K562 (cell line): ENCODE data around the gene RPL10A. TPM values are rescaled to one million over a fixed set of nuclear protein-coding genes. Genes with fewer than 3 reads are reported as not detected.

ENCODE experiments used
- ARID1B ChIP-seq: fragments of 450-650 bp; IDR thresholded peaks from 2 replicates; pipeline ENCODE4 v1.6.1; 2016; ENCODE audit warnings: antibody characterized with exemption, mild to moderate bottlenecking, inconsistent platforms
- C11orf30 ChIP-seq: fragments of 450-650 bp; IDR thresholded peaks from 2 replicates; pipeline ENCODE4 v1.6.1; 2016; ENCODE audit warnings: low read depth, mild to moderate bottlenecking
- CCNT2 ChIP-seq: IDR thresholded peaks from 2 replicates; pipeline ENCODE4 v1.6.1; 2011; ENCODE audit warnings: borderline replicate concordance, low read depth, mild to moderate bottlenecking, moderate library complexity, mixed read lengths, low read length; ENCODE audit not compliant: insufficient read length; ENCODE audit errors: extremely low read depth
- CREM ChIP-seq: IDR thresholded peaks from 2 replicates; pipeline ENCODE4 v1.6.1; 2014; ENCODE audit warnings: antibody characterized with exemption, low read depth
- DPF2 ChIP-seq: fragments of 450-650 bp; IDR thresholded peaks from 2 replicates; pipeline ENCODE4 v1.6.1; 2016
- ELF4 ChIP-seq: fragments of 450-650 bp; formaldehyde crosslinking; IDR thresholded peaks from 2 replicates; pipeline ENCODE4 v1.4.0; 2022; ENCODE audit warnings: missing genetic modification characterization
- FOXK1 ChIP-seq: sonication (generic); formaldehyde crosslinking; IDR thresholded peaks from 2 replicates; pipeline ENCODE4 v1.8.0; 2022; ENCODE audit warnings: missing genetic modification reagents, mild to moderate bottlenecking, borderline replicate concordance
- HDAC2 ChIP-seq: fragments of 450-650 bp; IDR thresholded peaks from 2 replicates; pipeline ENCODE4 v1.6.1; 2016; ENCODE audit warnings: mild to moderate bottlenecking
- HDGF ChIP-seq: fragments of 450-650 bp; IDR thresholded peaks from 2 replicates; pipeline ENCODE4 v1.6.1; 2016
- KDM1A ChIP-seq, 2 experiments: fragments of 450-650 bp; IDR thresholded peaks; 2 replicates each; pipeline ENCODE4 v1.6.1; 2016; ENCODE audit warnings: mild to moderate bottlenecking in 2 of 2
- KLF10 ChIP-seq: fragments of 250-450 bp; sonication (Bioruptor Pico); IDR thresholded peaks from 2 replicates; pipeline ENCODE4 v1.6.1; 2021; ENCODE audit warnings: matching md5 sums
- MAX ChIP-seq: sonication (generic); formaldehyde crosslinking; IDR thresholded peaks from 2 replicates; pipeline ENCODE4 v1.9.0; 2022; ENCODE audit warnings: mild to moderate bottlenecking, missing genetic modification reagents
- MLLT1 ChIP-seq, 2 experiments: fragments of 450-650 bp; IDR thresholded peaks; 2 replicates each; pipeline ENCODE4 v1.6.1; 2016
- MTA1 ChIP-seq: fragments of 450-650 bp; IDR thresholded peaks from 2 replicates; pipeline ENCODE4 v1.6.1; 2017; ENCODE audit warnings: borderline replicate concordance
- MTA2 ChIP-seq: fragments of 450-650 bp; IDR thresholded peaks from 2 replicates; pipeline ENCODE4 v1.6.1; 2016; ENCODE audit warnings: low read depth
- NCOA4 ChIP-seq: fragments of 450-650 bp; IDR thresholded peaks from 2 replicates; pipeline ENCODE4 v1.6.1; 2018; ENCODE audit warnings: mild to moderate bottlenecking; ENCODE audit not compliant: partially characterized antibody
- NCOA6 ChIP-seq: fragments of 450-650 bp; IDR thresholded peaks from 2 replicates; pipeline ENCODE4 v1.6.1; 2017; ENCODE audit warnings: mild to moderate bottlenecking
- NFIC ChIP-seq: fragments of 450-650 bp; IDR thresholded peaks from 2 replicates; pipeline ENCODE4 v1.6.1; 2017; ENCODE audit warnings: mild to moderate bottlenecking, inconsistent platforms
- PHB2 ChIP-seq: fragments of 450-650 bp; IDR thresholded peaks from 2 replicates; pipeline ENCODE4 v1.6.1; 2017; ENCODE audit warnings: low read depth
- PML ChIP-seq: IDR thresholded peaks from 2 replicates; pipeline ENCODE4 v1.6.1; 2012; ENCODE audit warnings: low read length, inconsistent platforms
- RNF2 ChIP-seq: sonication (generic); IDR thresholded peaks from 2 replicates; pipeline ENCODE4 v1.6.1; 2016
- SMARCA4 ChIP-seq: fragments of 450-650 bp; IDR thresholded peaks from 2 replicates; pipeline ENCODE4 v1.6.1; 2016
- SOX6 ChIP-seq: fragments of 450-650 bp; IDR thresholded peaks from 2 replicates; pipeline ENCODE4 v1.6.1; 2014; ENCODE audit warnings: mild to moderate bottlenecking
- SP1 ChIP-seq: sonication (generic); formaldehyde crosslinking; IDR thresholded peaks from 2 replicates; pipeline ENCODE4 v1.8.1; 2022; ENCODE audit warnings: mild to moderate bottlenecking, missing genetic modification reagents
- TRIM24 ChIP-seq, 2 experiments: fragments of 450-650 bp; IDR thresholded peaks; 2 replicates each; pipeline ENCODE4 v1.6.1; 2016
- ZNF589 ChIP-seq: fragments of 200-800 bp; sonication (Bioruptor generic); IDR thresholded peaks from 2 replicates; pipeline ENCODE4 v1.6.1; 2016; ENCODE audit warnings: low read depth, missing genetic modification characterization, missing compliant biosample characterization
- ZNF639 ChIP-seq, 2 experiments: fragments of 200-800 bp in 1 of 2; sonication (Bioruptor generic) in 1 of 2; sonication (generic) in 1 of 2; formaldehyde crosslinking in 1 of 2; IDR thresholded peaks in 1 of 2; conservative IDR thresholded peaks in 1 of 2; 2 replicates each; pipeline versions ENCODE4 v1.5.0 to v1.6.1; 2016 to 2020; ENCODE audit warnings: missing compliant biosample characterization in 1 of 2, missing genetic modification characterization in 1 of 2, missing genetic modification reagents in 1 of 2
- ZNF668 ChIP-seq: fragments of 250-450 bp; sonication (Bioruptor Pico); IDR thresholded peaks from 2 replicates; pipeline ENCODE4 v1.8.0; 2022; ENCODE audit warnings: mild to moderate bottlenecking, inconsistent platforms
- ZNF76 ChIP-seq: fragments of 250-450 bp; sonication (Bioruptor Pico); IDR thresholded peaks from 2 replicates; pipeline ENCODE4 v1.4.0; 2020; ENCODE audit warnings: mild to moderate bottlenecking, moderate library complexity, borderline replicate concordance
- ZSCAN29 ChIP-seq: fragments of 450-650 bp; IDR thresholded peaks from 2 replicates; pipeline ENCODE4 v1.6.1; 2017
- polyA plus RNA-seq, 8 experiments: library from polyadenylated mRNA; depleted of rRNA in 4 of 8; stranded (reverse) in 5 of 8; unstranded in 3 of 8; fragments of >200 nt; fragmentation: Nextera tagmentation in 2 of 8; fragmentation: Illumina TruSeq in 1 of 8; extraction: Ambion mirVana in 2 of 8; extraction: Trizol in 1 of 8; gene quantifications; 2 replicates each; pipeline versions ENCODE4 v1.2.1 to v1.2.3, GENCODE V29; 2011 to 2014; ENCODE audit warnings: inconsistent platforms in 1 of 8, missing spikeins in 1 of 8
- total RNA-seq, 7 experiments: library from RNA; depleted of rRNA in 6 of 7; stranded (reverse); fragments of >200 nt in 6 of 7; fragmentation: Illumina TruSeq in 2 of 7; extraction: Trizol in 2 of 7; gene quantifications; 2 replicates each; pipeline versions ENCODE4 v1.2.1 to v1.2.3, GENCODE V29; 2011 to 2021; ENCODE audit warnings: low replicate concordance in 1 of 7

The RPL10A gene
- total and polyA plus RNA-seq, 9 of the 15 experiments (the other 6 are each of a cell fraction or from before 2014, with no cell fraction given), result 1,589 to 3,237 (median 2,116) TPM

GRCh38 chr6:35487658-35488516 is 19.7 kb downstream of the RPL10A start (continued):
- TF ChIP-seq MAX (CRISPR knock-in tag), result peak; percentile 14; the same call in 1 of the 2 replicates
- no peak for TF ChIP-seq DPF2
- no peak for TF ChIP-seq NCOA6
- TF ChIP-seq KDM1A (IDR thresholded peaks at IDR 0.05), result 0 out of 4 replicates have a peak, but pooled peaks of 1 of the 2 experiments have one; percentile 23
- 0 out of 2 replicates have a peak, but pooled peaks have one; percentile 48 for TF ChIP-seq HDGF
- 0 out of 2 replicates have a peak, but pooled peaks have one; percentile 37 for TF ChIP-seq SP1 (CRISPR knock-in tag)
- TF ChIP-seq ZSCAN29, result no peak
- no peak for TF ChIP-seq ZNF668 (CRISPR knock-in tag)
- no peak for TF ChIP-seq PML
- TF ChIP-seq RNF2, result no peak
- 0 out of 2 replicates have a peak, but pooled peaks have one; percentile 64 for TF ChIP-seq HDAC2
- TF ChIP-seq NCOA4, result peak; percentile 34
- 0 out of 2 replicates have a peak, but pooled peaks have one; percentile 7 for TF ChIP-seq ARID1B
- TF ChIP-seq ZNF76 (CRISPR knock-in tag), result no peak
- no peak for TF ChIP-seq CREM
- no peak for TF ChIP-seq CCNT2
- 0 out of 2 replicates have a peak, but pooled peaks have one; percentile 40 for TF ChIP-seq FOXK1 (CRISPR knock-in tag)
- TF ChIP-seq ZNF639 (CRISPR knock-in tag; conservative IDR thresholded peaks at IDR 0.05 in 1 of 2, IDR thresholded peaks at IDR 0.05 in 1 of 2), result 0 out of 4 replicates have a peak, but pooled peaks of 1 of the 2 experiments have one; percentile 33
- TF ChIP-seq SMARCA4, result 0 out of 2 replicates have a peak, but pooled peaks have one; percentile 15
- 0 out of 2 replicates have a peak, but pooled peaks have one; percentile 10 for TF ChIP-seq ELF4 (CRISPR knock-in tag)
- TF ChIP-seq MTA1, result no peak
- peak in 1 of 2 experiments; percentile 68; a peak in 2 of 4 replicates for TF ChIP-seq MLLT1 (IDR thresholded peaks at IDR 0.05)
- no peak for TF ChIP-seq SOX6
- TF ChIP-seq TRIM24 (IDR thresholded peaks at IDR 0.05), result peak in 1 of 2 experiments; percentile 7; a peak in 1 of 4 replicates
- no peak for TF ChIP-seq ZNF589 (CRISPR knock-in tag)
- TF ChIP-seq C11orf30, result no peak
- no peak for TF ChIP-seq MTA2
- no peak for TF ChIP-seq KLF10
- TF ChIP-seq NFIC, result no peak
- no peak for TF ChIP-seq PHB2
